ENCODE measurements around the gene EPC1. TPM values are rescaled to one million over a fixed set of nuclear protein-coding genes. Genes with fewer than 3 reads are reported as not detected.

Gene EPC1
- total and polyA plus RNA-seq, 2 of the 8 experiments (the other 6 are each of a cell fraction or from before 2014, with no cell fraction given): 23.7 to 42.3 TPM

DNA sequence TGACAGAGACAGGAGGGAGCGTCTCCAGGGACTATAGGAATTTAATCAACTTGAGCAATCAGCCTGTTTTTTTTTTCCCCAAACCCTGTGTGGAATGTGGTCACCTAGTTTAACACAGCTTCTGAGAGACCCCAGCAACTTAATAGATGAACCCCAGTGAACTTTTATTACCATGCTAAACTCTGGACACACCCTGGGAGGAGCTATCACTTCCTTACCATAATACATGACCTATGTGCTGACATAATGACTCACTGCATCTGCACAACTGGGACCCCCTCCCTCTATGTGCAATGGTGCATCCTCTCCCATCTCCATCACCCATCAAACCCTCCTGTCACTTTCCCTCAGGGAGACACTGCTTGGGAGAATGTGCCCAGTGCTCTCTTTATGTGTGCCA is 83.7 kb downstream of the EPC1 start:
- H4K8ac ChIP-seq (ENCODE audit: extremely low read depth, insufficient read depth, low read length): no peak overlapping the region
- no peaks in the 10 kb centered on the region for H3K79me2 ChIP-seq (ENCODE audit: control insufficient read depth in 1 of 2, insufficient read depth in 2 of 2, low read length in 2 of 2)
- DNase-seq (ENCODE audit: low read depth in 1 of 2, low spot score in 2 of 2) (no peak), FAIRE-seq (no peak)
- no peak overlapping the region for H3K27ac ChIP-seq (ENCODE audit: low read depth, low read length)
- H3K9ac ChIP-seq (replicated peaks in 1 of 4; ENCODE audit: extremely low read depth in 1 of 4, low read depth in 3 of 4, low read length in 3 of 4): no peak overlapping the region
- H3K18ac ChIP-seq (ENCODE audit: extremely low read depth, low read length): no peak overlapping the region
- CTCF ChIA-PET (ENCODE audit: partially characterized antibody): interaction anchor here (0.6 to 1.0 kb wide), 2 partner anchors 12 to 74 kb away, joined by 3 to 4 read pairs; no protein-coding TSS in a partner anchor
- no peak overlapping the region for H4K91ac ChIP-seq (replicated peaks; ENCODE audit: insufficient read length, low read length)
- H3K4me2 ChIP-seq (ENCODE audit: insufficient read depth in 1 of 2, low read depth in 2 of 2, low read length in 2 of 2): no peak overlapping the region
- H2BK20ac ChIP-seq (ENCODE audit: low read length): peak overlapping the region; percentile 94; the same call in 1 of the 2 replicates
- H3K23ac ChIP-seq (ENCODE audit: insufficient read length): no peak overlapping the region
- no peak overlapping the region for H2BK120ac ChIP-seq (replicated peaks; ENCODE audit: low read depth, low read length)
- WGBS, 2 experiments (ENCODE audit: extremely low coverage in 1 of 2, insufficient coverage in 1 of 2, insufficient read length in 1 of 2, insufficient replicate concordance in 2 of 2, low coverage in 1 of 2, low lambda C conversion rate in 2 of 2, missing lambda C conversion rate in 1 of 2): 91% methylated on average over 1 of the region's 1 CpG; no CpG with 5 or more reads in 1 of the 2 experiments
- H3K4ac ChIP-seq (replicated peaks; ENCODE audit: insufficient read length, low read depth, low read length): no peak overlapping the region
- 0 out of 2 replicates have a peak overlapping the region, but pooled peaks have one; percentile 39 for H2BK12ac ChIP-seq (ENCODE audit: low read depth, low read length)
- H2AK5ac ChIP-seq (ENCODE audit: low read depth, low read length): no peak overlapping the region
- 0 out of 2 replicates have a peak overlapping the region, but pooled peaks have one; percentile 12 for H2BK15ac ChIP-seq (ENCODE audit: low read length)
- H2AFZ ChIP-seq (ENCODE audit: low read length): no peak overlapping the region
- no peaks in the 10 kb centered on the region for H3K27me3 ChIP-seq (replicated peaks in 1 of 4; ENCODE audit: control insufficient read depth in 3 of 4, extremely low read depth in 1 of 4, insufficient read depth in 3 of 4, low read length in 3 of 4)
- no peaks in the 10 kb centered on the region for H3K79me1 ChIP-seq (ENCODE audit: low read depth, low read length)
- H3K4me1 ChIP-seq (replicated peaks in 1 of 4; ENCODE audit: control insufficient read depth in 3 of 4, insufficient read depth in 4 of 4, low read length in 3 of 4): peaks cover 0 to 14% (median 3%) of the 10 kb centered on the region in 4 experiments; a peak in 6 of 7 replicates
- H3K23me2 ChIP-seq (ENCODE audit: low read depth, low read length): no peaks in the 10 kb centered on the region; the same call in 1 of the 2 replicates
- no peak overlapping the region for H3K14ac ChIP-seq (ENCODE audit: insufficient read length)
- no peak overlapping the region for H2BK5ac ChIP-seq (ENCODE audit: low read depth, low read length)
- H3K36me3 ChIP-seq (ENCODE audit: control insufficient read depth in 2 of 4, insufficient read depth in 4 of 4, low read length in 3 of 4): no peaks in the 10 kb centered on the region; a peak in 1 of 8 replicates
- H4K5ac ChIP-seq (ENCODE audit: insufficient read length, low read depth, low read length): no peak overlapping the region
- POLR2A ChIA-PET (ENCODE audit: partially characterized antibody): interaction anchor here (1.1 to 2.5 kb wide), 2 partner anchors 9 to 81 kb away, joined by 5 to 13 read pairs; no protein-coding TSS in a partner anchor
- H4K20me1 ChIP-seq (replicated peaks in 1 of 2; ENCODE audit: control insufficient read depth in 1 of 2, insufficient read depth in 2 of 2, low read length in 2 of 2): no peaks in the 10 kb centered on the region
- no peak overlapping the region for H3K56ac ChIP-seq (replicated peaks; ENCODE audit: insufficient read length, low read depth, low read length)
- no peaks in the 10 kb centered on the region for H3K9me3 ChIP-seq (ENCODE audit: insufficient read depth in 2 of 2, low read depth in 1 of 2, low read length in 1 of 2)
- H3K4me3 ChIP-seq (ENCODE audit: extremely low read depth in 1 of 4, insufficient read depth in 2 of 4, low read depth in 3 of 4, low read length in 4 of 4): no peak overlapping the region
- TF ChIP-seq RBBP5 (IDR thresholded peaks at IDR 0.05; ENCODE audit: borderline replicate concordance, low read depth, low read length) (no peak), NANOG (IDR thresholded peaks at IDR 0.05; ENCODE audit: insufficient read depth, low read depth, low read length, poor library complexity, severe bottlenecking) (no peak), KDM5A (IDR thresholded peaks at IDR 0.05; ENCODE audit: low read length) (no peak), HDAC2 (IDR thresholded peaks at IDR 0.05; ENCODE audit: borderline replicate concordance in 1 of 2, low read depth in 2 of 2, low read length in 2 of 2) (no peak), POLR2A (IDR thresholded peaks at IDR 0.05; ENCODE audit: control extremely low read depth in 1 of 2, low read depth in 2 of 2, low read length in 2 of 2) (no peak), CHD2 (IDR thresholded peaks at IDR 0.05; ENCODE audit: low read length) (no peak), KDM1A (IDR thresholded peaks at IDR 0.05; ENCODE audit: borderline replicate concordance, low read length) (no peak), JUN (IDR thresholded peaks at IDR 0.05; ENCODE audit: low read depth, low read length) (no peak), CBX5 (IDR thresholded peaks at IDR 0.05; ENCODE audit: low read depth, low read length) (no peak)
- TF ChIP-seq, protein P1, sequence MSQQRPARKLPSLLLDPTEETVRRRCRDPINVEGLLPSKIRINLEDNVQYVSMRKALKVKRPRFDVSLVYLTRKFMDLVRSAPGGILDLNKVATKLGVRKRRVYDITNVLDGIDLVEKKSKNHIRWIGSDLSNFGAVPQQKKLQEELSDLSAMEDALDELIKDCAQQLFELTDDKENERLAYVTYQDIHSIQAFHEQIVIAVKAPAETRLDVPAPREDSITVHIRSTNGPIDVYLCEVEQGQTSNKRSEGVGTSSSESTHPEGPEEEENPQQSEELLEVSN (IDR thresholded peaks at IDR 0.05): no peak

Data from H1 (cell line).